Stimulated activated CD8-positive, alpha-beta memory T cell treated with anti-CD3 and anti-CD28 coated beads, Interleukin-15, amount 100 ng/mL, for 4 hours (primary cell): ENCODE data around the gene GPR75.
"Not testable (repeated sequence)": the region's sequence is repeated elsewhere in the genome, so short reads cannot be mapped to it uniquely, and the experiment has no call there.

Source experiments
- DNase-seq, 2 donors: peaks; one replicate each; pipeline ENCODE4 v3.0.0-alpha.2; 2020; ENCODE audit warnings: low read depth in 2 of 2

GPR75 gene

GRCh38 chr2:53852532-53852931, 7.2 kb downstream of the GPR75 start:
- DNase-seq = no peak

GRCh38 chr2:53851052-53851757, 8.6 kb downstream of the GPR75 start:
- DNase-seq = not testable (repeated sequence)

- DNase-seq = no peak
Observed at GRCh38 chr2:53848062-53848461, 11.7 kb downstream of the GPR75 start.

GRCh38 chr2:53843595-53843994, 16.2 kb downstream of the GPR75 start:
- no peak for DNase-seq

GRCh38 chr2:53842891-53843290, 16.9 kb downstream of the GPR75 start:
- no peak for DNase-seq

GRCh38 chr2:53841651-53842050, 18.1 kb downstream of the GPR75 start:
- DNase-seq = not testable (repeated sequence)

GRCh38 chr2:53840580-53840979, 19.2 kb downstream of the GPR75 start:
- no peak for DNase-seq

- DNase-seq = not testable (repeated sequence)
Observed at GRCh38 chr2:53829980-53830290, 29.8 kb downstream of the GPR75 start.

GRCh38 chr2:53829273-53829979, 30.3 kb downstream of the GPR75 start:
- no peak for DNase-seq

- DNase-seq = no peak
Observed at GRCh38 chr2:53828331-53828730, 31.4 kb downstream of the GPR75 start.

GRCh38 chr2:53827398-53828175, 32.2 kb downstream of the GPR75 start:
- no peak for DNase-seq

- no peak for DNase-seq
Observed at GRCh38 chr2:53826587-53827397, 33.0 kb downstream of the GPR75 start.

GRCh38 chr2:53826030-53826410, 33.7 kb downstream of the GPR75 start:
- no peak for DNase-seq

- DNase-seq = not testable (repeated sequence)
Observed at GRCh38 chr2:53823639-53824038, 36.1 kb downstream of the GPR75 start.

- DNase-seq = no peak
Observed at GRCh38 chr2:53821810-53822209, 38.0 kb downstream of the GPR75 start.

GRCh38 chr2:53820711-53821110, 39.1 kb downstream of the GPR75 start:
- DNase-seq = no peak

GRCh38 chr2:53820048-53820447, 39.7 kb downstream of the GPR75 start:
- no peak for DNase-seq

GRCh38 chr2:53819634-53820033, 40.1 kb downstream of the GPR75 start:
- DNase-seq = no peak

GRCh38 chr2:53818854-53819435, 40.8 kb downstream of the GPR75 start:
- DNase-seq = no peak

- no peak for DNase-seq
Observed at GRCh38 chr2:53813151-53813550, 46.6 kb downstream of the GPR75 start.

- DNase-seq = no peak
Observed at GRCh38 chr2:53811601-53812000, 48.2 kb downstream of the GPR75 start.
